WTC11 (cell line): ENCODE measurements around the gene APOL6. TPM values are rescaled to one million over a fixed set of nuclear protein-coding genes. Genes with fewer than 3 reads are reported as not detected.

ENCODE experiments used
- ATAC-seq: fragments of 200-7000 bp; cut with Tn5 transposase; 2 replicates; pipeline ENCODE4 v1.10.0; 2021; ENCODE audit warnings: mild to moderate bottlenecking, moderate library complexity
- CTCF ChIA-PET: fragments of 300-600 bp; sonication (Branson Sonifier 250); formaldehyde crosslinking; loops from one replicate; lab custom pipeline; 2021; ENCODE audit warnings: antibody characterized with exemption; lab: Charles Lee
- POLR2A ChIA-PET: fragments of 350-600 bp; sonication (Branson Sonifier 250); formaldehyde crosslinking; loops from one replicate; lab custom pipeline; 2021; ENCODE audit warnings: antibody characterized with exemption; lab: Charles Lee
- DNase-seq: peaks from one replicate; pipeline ENCODE4 v3.0.0; 2021; ENCODE audit warnings: low spot score
- H3K27ac Mint-ChIP-seq: 2 replicates; pipeline ENCODE4 v1.8.0; 2021; ENCODE audit warnings: mixed read lengths
- H3K27me3 Mint-ChIP-seq: 2 replicates; pipeline ENCODE4 v1.8.0; 2021; ENCODE audit warnings: low read depth, mild to moderate bottlenecking, moderate library complexity, mixed read lengths
- H3K36me3 Mint-ChIP-seq: 2 replicates; pipeline ENCODE4 v1.8.0; 2021; ENCODE audit warnings: mixed read lengths
- H3K4me1 Mint-ChIP-seq: 2 replicates; pipeline ENCODE4 v1.8.0; 2022; ENCODE audit warnings: mixed read lengths
- H3K4me3 Mint-ChIP-seq: 2 replicates; pipeline ENCODE4 v1.8.0; 2021; ENCODE audit warnings: mild to moderate bottlenecking, moderate library complexity, mixed read lengths
- H3K9me3 Mint-ChIP-seq: 2 replicates; pipeline ENCODE4 v1.8.0; 2021; ENCODE audit warnings: mixed read lengths
- AR ChIP-seq: fragments of 250-450 bp; sonication (Bioruptor Pico); IDR thresholded peaks from 2 replicates; pipeline ENCODE4 v1.9.0; 2021; ENCODE audit warnings: mild to moderate bottlenecking
- ARID4B ChIP-seq: sonication (generic); formaldehyde crosslinking; IDR thresholded peaks from 2 replicates; pipeline ENCODE4 v1.8.0; 2023; ENCODE audit warnings: missing genetic modification reagents, mild to moderate bottlenecking, borderline replicate concordance
- ESRRA ChIP-seq: sonication (generic); formaldehyde crosslinking; IDR thresholded peaks from 2 replicates; pipeline ENCODE4 v1.8.1; 2022; ENCODE audit warnings: mild to moderate bottlenecking, missing genetic modification reagents, borderline replicate concordance
- FOXP1 ChIP-seq: sonication (generic); formaldehyde crosslinking; IDR thresholded peaks from 2 replicates; pipeline ENCODE4 v1.8.0; 2022; ENCODE audit warnings: missing genetic modification reagents, mild to moderate bottlenecking, moderate library complexity, borderline replicate concordance
- FOXP4 ChIP-seq: sonication (generic); formaldehyde crosslinking; IDR thresholded peaks from 2 replicates; pipeline ENCODE4 v1.8.0; 2022; ENCODE audit warnings: mild to moderate bottlenecking, missing genetic modification reagents
- GRHL2 ChIP-seq: fragments of 250-450 bp; sonication (Bioruptor Pico); IDR thresholded peaks from 2 replicates; pipeline ENCODE4 v1.8.0; 2022; ENCODE audit warnings: mild to moderate bottlenecking, moderate library complexity; ENCODE audit not compliant: insufficient replicate concordance, severe bottlenecking
- HMGXB4 ChIP-seq: sonication (generic); formaldehyde crosslinking; IDR thresholded peaks from 2 replicates; pipeline ENCODE4 v1.8.1; 2023; ENCODE audit warnings: mild to moderate bottlenecking, moderate library complexity, missing genetic modification reagents
- IRF2 ChIP-seq: sonication (generic); formaldehyde crosslinking; IDR thresholded peaks from 2 replicates; pipeline ENCODE4 v1.8.0; 2022; ENCODE audit warnings: low read depth, missing genetic modification reagents, borderline replicate concordance
- JUN ChIP-seq: sonication (generic); formaldehyde crosslinking; IDR thresholded peaks from 2 replicates; pipeline ENCODE4 v1.8.0; 2023; ENCODE audit warnings: mild to moderate bottlenecking, missing genetic modification reagents
- MAX ChIP-seq: sonication (generic); formaldehyde crosslinking; IDR thresholded peaks from 2 replicates; pipeline ENCODE4 v1.8.0; 2022; ENCODE audit warnings: mild to moderate bottlenecking, missing genetic modification reagents
- MYBL2 ChIP-seq: sonication (generic); formaldehyde crosslinking; IDR thresholded peaks from 2 replicates; pipeline ENCODE4 v1.8.1; 2023; ENCODE audit warnings: mild to moderate bottlenecking, moderate library complexity, missing genetic modification reagents
- NFATC4 ChIP-seq: fragments of 250-450 bp; sonication (Bioruptor Pico); IDR thresholded peaks from 2 replicates; pipeline ENCODE4 v1.9.0; 2021; ENCODE audit warnings: mild to moderate bottlenecking
- NR1H2 ChIP-seq: sonication (generic); formaldehyde crosslinking; IDR thresholded peaks from 2 replicates; pipeline ENCODE4 v1.9.0; 2021; ENCODE audit warnings: mild to moderate bottlenecking, moderate library complexity, missing genetic modification reagents
- NR3C1 ChIP-seq: sonication (generic); formaldehyde crosslinking; conservative IDR thresholded peaks from 2 replicates; pipeline ENCODE4 v1.8.1; 2023; ENCODE audit warnings: low read depth, mild to moderate bottlenecking, missing genetic modification reagents
- TCF7 ChIP-seq: sonication (generic); formaldehyde crosslinking; IDR thresholded peaks from 2 replicates; pipeline ENCODE4 v1.8.0; 2022; ENCODE audit warnings: mild to moderate bottlenecking, low read depth, missing genetic modification reagents, moderate library complexity
- ZNF423 ChIP-seq: fragments of 250-450 bp; sonication (Bioruptor Pico); IDR thresholded peaks from 2 replicates; pipeline ENCODE4 v2.1.2; 2022; ENCODE audit warnings: mild to moderate bottlenecking, moderate library complexity
- ZNF512 ChIP-seq: sonication (generic); formaldehyde crosslinking; IDR thresholded peaks from 2 replicates; pipeline ENCODE4 v1.8.1; 2022; ENCODE audit warnings: missing genetic modification reagents, borderline replicate concordance
- total RNA-seq: library from RNA; stranded (reverse); gene quantifications from 3 replicates; pipeline ENCODE4 v1.2.3, GENCODE V29; 2021

The APOL6 gene
- total RNA-seq, 1 experiment from 2014 or later, result 0.17 TPM

GRCh38 chr22:35643991-35644390 is 4.3 kb upstream of the APOL6 start:
- no peak for TF ChIP-seq FOXP4 (CRISPR knock-in tag)
- TF ChIP-seq GRHL2 (CRISPR knock-in tag), result no peak
- no peak for TF ChIP-seq AR
- no peak for TF ChIP-seq NR3C1 (CRISPR knock-in tag)
- TF ChIP-seq MYBL2, result no peak
- TF ChIP-seq IRF2 (CRISPR knock-in tag), result no peak
- TF ChIP-seq ARID4B (CRISPR knock-in tag), result no peak
- no peak for TF ChIP-seq NFATC4 (CRISPR knock-in tag)
- no peak for TF ChIP-seq JUN (CRISPR knock-in tag)
- no peak for TF ChIP-seq ZNF423 (CRISPR knock-in tag)
- TF ChIP-seq NR1H2 (CRISPR knock-in tag), result no peak
- TF ChIP-seq FOXP1 (CRISPR knock-in tag), result no peak
- no peak for TF ChIP-seq MAX (CRISPR knock-in tag)
- no peak for TF ChIP-seq HMGXB4 (CRISPR knock-in tag)
- TF ChIP-seq ESRRA (CRISPR knock-in tag), result no peak
- no peak for TF ChIP-seq TCF7
- TF ChIP-seq ZNF512, result no peak
- no peak for ATAC-seq
- CTCF ChIA-PET, result interaction anchor here (2.4 kb wide), 1 partner anchor 12 kb away, joined by 8 read pairs; no protein-coding TSS in a partner anchor
- Mint-ChIP-seq H3K4me1 (peaks cover 35% of the 10 kb centered on the region), H3K27me3 (no peaks in the 10 kb centered on the region), H3K36me3 (no peaks in the 10 kb centered on the region), H3K9me3 (no peaks in the 10 kb centered on the region), H3K27ac (no peak overlapping the region), H3K4me3 (no peak overlapping the region)
- POLR2A ChIA-PET, result interaction anchor here (0.7 kb wide), 1 partner anchor 41 kb away, joined by 6 read pairs; no protein-coding TSS in a partner anchor
- DNase-seq, result no peak
